Breast epithelium (tissue), 3 donors: Measurements from ENCODE around the gene MED14.

Experiments
- CTCF ChIP-seq, 3 donors: fragments of 450-650 bp; IDR thresholded peaks; one replicate each; pipeline ENCODE4 v1.5.1; 2016 to 2017; ENCODE audit warnings: antibody characterized with exemption in 3 of 3, mild to moderate bottlenecking in 3 of 3, moderate library complexity in 3 of 3
- POLR2A ChIP-seq: fragments of 450-650 bp; IDR thresholded peaks from one replicate; pipeline ENCODE4 v1.6.1; 2016; ENCODE audit warnings: antibody characterized with exemption, mild to moderate bottlenecking, moderate library complexity
- POLR2AphosphoS5 ChIP-seq, 3 donors: sonication (generic); formaldehyde crosslinking; IDR thresholded peaks; one replicate each; pipeline ENCODE4 v1.6.1; 2017; ENCODE audit warnings: antibody characterized with exemption in 3 of 3

- no peak for TF ChIP-seq CTCF (IDR thresholded peaks at IDR 0.05)
- TF ChIP-seq POLR2A = no peak
- no peak for TF ChIP-seq POLR2AphosphoS5 (IDR thresholded peaks at IDR 0.05)
These were observed 73.9 kb downstream of the MED14 start for GRCh38 chrX:40661489-40661888.
